Cardiac muscle cell (in vitro differentiated cells and primary cell): ENCODE results near the gene ZNF598. TPM values are rescaled to one million over a fixed set of nuclear protein-coding genes. Genes with fewer than 3 reads are reported as not detected.
A peak's percentile ranks its signal among the peaks of the same experiment; 100 is the strongest.

ENCODE experiments used
- DNase-seq, 2 donors: peaks; one replicate each; pipeline versions ENCODE4 v3.0.0 to v3.0.0-alpha.2; 2010 to 2017; ENCODE audit warnings: low read depth in 1 of 2, low spot score in 1 of 2
- H3K27ac ChIP-seq: fragments of 200-600 bp; sonication (generic); 2 replicates; pipeline ENCODE4 v1.5.1; 2016
- H3K27me3 ChIP-seq: fragments of 200-600 bp; sonication (generic); 2 replicates; pipeline ENCODE4 v1.6.0; 2016; ENCODE audit warnings: control low read depth
- H3K36me3 ChIP-seq: fragments of 200-600 bp; sonication (generic); 2 replicates; pipeline ENCODE4 v1.5.1; 2016; ENCODE audit warnings: control low read depth
- H3K4me1 ChIP-seq: fragments of 200-600 bp; sonication (generic); 2 replicates; pipeline ENCODE4 v1.8.1; 2017; ENCODE audit warnings: low read depth, mild to moderate bottlenecking, mixed run types
- H3K4me3 ChIP-seq: fragments of 200-600 bp; sonication (generic); 2 replicates; pipeline ENCODE4 v1.5.1; 2016; ENCODE audit warnings: mild to moderate bottlenecking
- H3K9me3 ChIP-seq: fragments of 200-600 bp; sonication (generic); 2 replicates; pipeline ENCODE4 v1.5.1; 2017; ENCODE audit warnings: low read depth, mild to moderate bottlenecking, control low read depth
- polyA plus RNA-seq: library from polyadenylated mRNA; unstranded; fragments of >200 nt; fragmentation: Nextera tagmentation; extraction: Ambion mirVana; gene quantifications from 2 replicates; pipeline ENCODE4 v1.2.1, GENCODE V29; 2016
- total RNA-seq: library from RNA; depleted of rRNA; stranded (reverse); fragments of >200 nt; gene quantifications from 2 replicates; pipeline ENCODE4 v1.2.3, GENCODE V29; 2016
- TF ChIP-seq, protein P1 (sequence below): IDR thresholded peaks from 2 replicates; pipeline ENCODE4 v1.5.1; 2012; ENCODE audit warnings: low read depth, mild to moderate bottlenecking, low read length

ZNF598 gene
- total and polyA plus RNA-seq, 2 experiments from 2014 or later, result 28.8 to 50.4 TPM

DNA sequence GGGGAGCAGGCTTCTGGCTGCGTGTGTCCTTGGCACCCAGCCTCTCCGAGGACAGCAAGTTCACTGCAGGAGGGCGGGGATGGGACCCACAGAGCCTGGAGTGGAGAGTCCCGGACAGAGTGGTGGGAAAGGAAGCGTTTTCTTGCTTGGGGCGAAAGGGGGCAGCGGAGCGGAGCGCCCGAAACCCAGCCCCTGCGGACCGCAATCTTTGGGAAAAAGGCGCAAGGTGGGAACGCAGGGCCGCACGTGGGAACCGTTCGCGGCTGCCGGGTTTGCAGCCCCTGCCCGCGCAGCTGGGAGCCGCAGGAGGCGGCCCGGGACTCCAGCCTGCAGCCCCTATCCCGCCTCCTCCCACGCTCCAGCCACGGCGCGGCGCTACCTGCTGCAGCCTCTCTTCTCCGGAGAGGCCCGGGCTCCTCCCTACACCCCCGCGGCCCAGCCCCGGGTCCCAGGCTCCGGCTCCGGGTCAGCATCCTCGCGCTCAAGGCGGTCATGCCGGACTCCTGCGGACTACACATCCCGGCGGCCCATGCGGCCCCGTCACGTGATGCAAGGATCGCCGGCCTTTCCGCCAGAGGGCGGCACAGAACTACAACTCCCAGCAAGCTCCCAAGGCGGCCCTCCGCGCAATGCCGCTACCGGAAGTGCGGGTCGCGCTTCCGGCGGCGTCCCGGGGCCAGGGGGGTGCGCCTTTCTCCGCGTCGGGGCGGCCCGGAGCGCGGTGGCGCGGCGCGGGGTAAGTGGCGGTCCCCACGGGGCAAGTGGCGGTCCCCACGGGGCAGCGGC lies 37.9 kb upstream of the ZNF598 start, which contains the start of the genes NTHL1 and TSC2:
TSS of gene NTHL1 (minus strand) at position 505 of the 786 bp plus-strand sequence. CDS start at position 494, 11 bp downstream.
TSS of gene TSC2 (plus strand) at position 656 of the 786 bp plus-strand sequence. CDS start 631 bp downstream, outside the sequence.
- no peak within 1 kb of the TSS for H3K27ac ChIP-seq
- H3K4me1 ChIP-seq, result peaks cover 12% of the 10 kb centered on the region

DNA sequence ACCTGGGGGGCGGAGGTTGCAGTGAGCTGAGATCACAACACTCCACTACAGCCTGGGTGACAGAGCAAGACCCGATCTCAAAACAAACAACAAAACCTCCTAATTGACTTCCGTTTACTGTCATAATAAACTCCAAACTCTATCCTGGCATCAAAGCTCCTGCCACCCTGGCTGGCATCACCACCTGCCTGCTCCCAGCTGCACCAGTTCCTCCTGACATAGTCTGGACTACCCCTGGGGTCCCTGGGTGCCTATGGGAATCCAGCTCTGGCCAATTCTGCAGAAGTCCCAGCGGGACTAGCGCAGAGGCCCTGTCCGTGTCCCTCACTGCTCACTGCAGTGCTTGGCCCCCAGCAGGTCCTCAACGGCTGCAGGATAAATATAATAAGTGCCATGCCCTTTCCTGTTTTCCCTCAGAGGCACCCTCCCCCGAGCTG lies 37.3 kb upstream of the ZNF598 start:
- Histone ChIP-seq H3K4me1 (peaks cover 17% of the 10 kb centered on the region), H3K27me3 (no peaks in the 10 kb centered on the region), H3K36me3 (peaks cover 7% of the 10 kb centered on the region), H3K9me3 (no peaks in the 10 kb centered on the region), H3K27ac (no peak overlapping the region), H3K4me3 (peak overlapping the region; percentile 76)
- TF ChIP-seq, protein P1, sequence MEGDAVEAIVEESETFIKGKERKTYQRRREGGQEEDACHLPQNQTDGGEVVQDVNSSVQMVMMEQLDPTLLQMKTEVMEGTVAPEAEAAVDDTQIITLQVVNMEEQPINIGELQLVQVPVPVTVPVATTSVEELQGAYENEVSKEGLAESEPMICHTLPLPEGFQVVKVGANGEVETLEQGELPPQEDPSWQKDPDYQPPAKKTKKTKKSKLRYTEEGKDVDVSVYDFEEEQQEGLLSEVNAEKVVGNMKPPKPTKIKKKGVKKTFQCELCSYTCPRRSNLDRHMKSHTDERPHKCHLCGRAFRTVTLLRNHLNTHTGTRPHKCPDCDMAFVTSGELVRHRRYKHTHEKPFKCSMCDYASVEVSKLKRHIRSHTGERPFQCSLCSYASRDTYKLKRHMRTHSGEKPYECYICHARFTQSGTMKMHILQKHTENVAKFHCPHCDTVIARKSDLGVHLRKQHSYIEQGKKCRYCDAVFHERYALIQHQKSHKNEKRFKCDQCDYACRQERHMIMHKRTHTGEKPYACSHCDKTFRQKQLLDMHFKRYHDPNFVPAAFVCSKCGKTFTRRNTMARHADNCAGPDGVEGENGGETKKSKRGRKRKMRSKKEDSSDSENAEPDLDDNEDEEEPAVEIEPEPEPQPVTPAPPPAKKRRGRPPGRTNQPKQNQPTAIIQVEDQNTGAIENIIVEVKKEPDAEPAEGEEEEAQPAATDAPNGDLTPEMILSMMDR, result no peak
- no peak for DNase-seq

More for the DNA sequence above, 37.9 kb upstream of the ZNF598 start, which contains the start of the genes NTHL1 and TSC2:
- no peaks in the 10 kb centered on the region for H3K9me3 ChIP-seq
- peaks cover 9% of the 10 kb centered on the region for H3K36me3 ChIP-seq
- H3K27me3 ChIP-seq, result no peaks in the 10 kb centered on the region
- peak; percentile 97 for DNase-seq
- peak within 1 kb of the TSS; percentile 76 for H3K4me3 ChIP-seq
- TF ChIP-seq, protein P1, result peak; percentile 25

DNA sequence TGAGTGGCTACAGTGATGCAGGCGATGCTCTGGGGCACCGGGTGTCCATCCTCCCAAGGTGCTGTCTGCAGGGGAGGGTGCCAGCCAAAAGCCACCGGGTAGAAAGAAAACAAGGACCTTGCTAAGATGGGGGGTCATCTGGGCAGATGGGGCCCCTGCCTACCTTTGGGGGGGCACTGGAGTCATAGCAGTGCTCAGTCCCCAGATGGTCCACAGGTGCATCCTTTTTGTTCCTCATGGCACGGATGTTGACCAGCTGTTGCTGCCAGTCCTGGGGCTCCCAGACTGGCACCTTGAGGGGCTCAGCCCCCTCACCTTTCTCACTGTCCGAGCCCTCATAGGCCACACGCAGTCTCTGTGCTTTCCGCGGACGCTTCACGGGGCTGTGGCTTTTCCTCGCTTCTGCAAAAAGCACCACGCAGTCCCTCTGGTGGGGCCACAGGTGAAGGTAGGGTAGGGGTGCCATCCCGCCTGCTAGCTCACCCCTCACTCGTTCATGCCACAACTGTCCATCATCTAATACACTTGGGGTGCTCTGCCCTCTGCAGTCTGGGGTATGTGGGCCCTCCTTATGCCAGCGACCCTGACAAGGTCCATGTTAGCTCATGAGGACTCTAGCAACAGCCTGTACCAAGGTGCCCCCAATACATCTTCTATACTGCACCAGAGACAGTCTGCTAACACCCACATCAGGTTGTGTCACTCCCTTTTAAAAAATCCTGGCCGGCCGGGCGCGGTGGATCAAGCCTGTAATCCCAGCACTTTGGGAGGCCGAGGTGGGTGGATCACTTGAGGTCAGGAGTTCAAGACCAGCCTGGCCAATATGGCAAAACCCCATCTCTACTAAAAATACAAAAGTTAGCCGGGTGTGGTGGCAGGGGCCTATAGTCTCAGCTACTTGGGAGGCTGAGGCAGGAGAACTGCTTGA lies 36.6 kb upstream of the ZNF598 start:
- Histone ChIP-seq H3K4me3 (no peak overlapping the region), H3K36me3 (peaks cover under 1% of the 10 kb centered on the region), H3K27ac (no peak overlapping the region), H3K9me3 (no peaks in the 10 kb centered on the region), H3K4me1 (peaks cover 23% of the 10 kb centered on the region), H3K27me3 (no peaks in the 10 kb centered on the region)
- TF ChIP-seq, protein P1, result no peak
- no peak for DNase-seq

DNA sequence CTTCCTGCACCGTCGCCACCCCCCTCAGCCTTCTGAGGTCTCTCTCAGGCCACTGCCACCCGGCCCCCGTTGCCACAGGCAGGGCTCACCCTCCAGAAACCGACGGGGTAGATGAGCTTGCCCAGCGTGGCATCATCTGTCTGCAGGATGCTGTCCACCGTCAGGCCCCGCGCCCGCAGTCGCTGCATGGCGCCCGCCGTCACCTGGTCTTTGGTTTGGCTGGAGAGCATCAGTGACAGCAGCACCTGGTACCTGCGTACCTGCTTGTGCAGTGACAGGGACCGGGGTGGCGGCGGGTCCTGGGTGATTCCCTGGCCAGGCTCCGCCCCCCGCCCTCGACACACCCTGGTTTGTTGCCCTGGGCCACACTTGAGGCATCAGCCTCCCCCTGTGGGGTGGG lies 34.9 kb upstream of the ZNF598 start:
- no peaks in the 10 kb centered on the region for H3K36me3 ChIP-seq
- H3K27me3 ChIP-seq, result no peaks in the 10 kb centered on the region
- no peaks in the 10 kb centered on the region for H3K9me3 ChIP-seq
- H3K27ac ChIP-seq, result no peak overlapping the region
- TF ChIP-seq, protein P1, result no peak
- H3K4me1 ChIP-seq, result peaks cover 24% of the 10 kb centered on the region
- no peak overlapping the region for H3K4me3 ChIP-seq
- no peak for DNase-seq

DNA sequence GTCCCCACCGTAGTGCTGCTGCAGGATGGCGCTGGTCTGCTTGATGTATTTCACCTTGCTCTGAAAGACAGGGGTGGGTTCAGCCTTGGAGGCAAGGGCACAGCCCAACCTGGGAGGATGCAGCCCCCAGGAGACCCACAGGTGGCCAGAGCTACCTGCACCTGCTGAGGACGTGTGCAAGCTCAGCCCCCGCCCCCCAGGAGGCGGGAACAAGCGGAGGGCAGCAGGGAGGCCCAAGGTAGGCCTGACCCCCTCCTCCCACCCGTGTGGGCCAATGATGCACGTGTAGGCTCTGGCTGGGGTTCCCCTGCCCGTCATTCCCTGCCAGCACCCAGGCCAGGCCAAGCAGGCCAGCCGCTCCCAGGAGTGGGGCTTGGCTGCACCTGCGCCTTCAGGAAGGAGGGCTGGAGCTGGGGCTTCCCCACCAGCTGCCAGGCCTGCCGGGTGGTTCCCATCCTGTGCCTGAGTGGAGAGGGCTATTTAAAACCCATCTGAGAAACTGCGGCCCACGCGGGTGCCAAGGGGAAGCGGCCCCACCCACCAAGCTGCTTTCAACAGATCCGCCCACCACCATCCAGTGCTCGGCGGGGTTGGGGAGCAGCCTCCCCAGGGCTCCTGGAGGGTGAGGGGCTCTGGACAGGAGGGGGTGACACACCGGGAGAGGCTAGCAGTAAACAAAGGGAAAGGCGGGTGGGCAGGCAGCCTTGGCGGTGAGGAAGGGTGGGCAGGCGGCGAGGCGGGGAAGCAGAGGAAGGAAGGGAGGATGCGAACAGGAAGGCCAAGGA lies 34.2 kb upstream of the ZNF598 start:
- Histone ChIP-seq H3K4me1 (peaks cover 23% of the 10 kb centered on the region), H3K36me3 (no peaks in the 10 kb centered on the region), H3K27ac (no peak overlapping the region), H3K4me3 (no peak overlapping the region), H3K27me3 (no peaks in the 10 kb centered on the region), H3K9me3 (no peaks in the 10 kb centered on the region)
- TF ChIP-seq, protein P1, result no peak
- no peak for DNase-seq
